B cell (primary cell): ENCODE data around the gene MYL7.

ENCODE experiments used
- CTCF ChIP-seq: fragments of 200-600 bp; IDR thresholded peaks from one replicate; pipeline ENCODE4 v1.8.0; 2022; ENCODE audit warnings: antibody characterized with exemption, mild to moderate bottlenecking
- EZH2 ChIP-seq: IDR thresholded peaks from 2 replicates; pipeline ENCODE4 v1.6.1; 2012; ENCODE audit warnings: borderline replicate concordance, low read depth, mild to moderate bottlenecking, moderate library complexity, low read length; ENCODE audit not compliant: insufficient read depth, poor library complexity, severe bottlenecking

- TF ChIP-seq EZH2 (no peak), CTCF (no peak)
Measured at GRCh38 chr7:44117801-44118429, 23.2 kb downstream of the MYL7 start.
